ENCODE measurements around the gene PARP14. TPM values are rescaled to one million over a fixed set of nuclear protein-coding genes. Genes with fewer than 3 reads are reported as not detected.
"Not testable (repeated sequence)": the region's sequence is repeated elsewhere in the genome, so short reads cannot be mapped to it uniquely, and the experiment has no call there.

Gene PARP14
- total RNA-seq, 1 experiment from 2014 or later = 15.5 TPM

DNA sequence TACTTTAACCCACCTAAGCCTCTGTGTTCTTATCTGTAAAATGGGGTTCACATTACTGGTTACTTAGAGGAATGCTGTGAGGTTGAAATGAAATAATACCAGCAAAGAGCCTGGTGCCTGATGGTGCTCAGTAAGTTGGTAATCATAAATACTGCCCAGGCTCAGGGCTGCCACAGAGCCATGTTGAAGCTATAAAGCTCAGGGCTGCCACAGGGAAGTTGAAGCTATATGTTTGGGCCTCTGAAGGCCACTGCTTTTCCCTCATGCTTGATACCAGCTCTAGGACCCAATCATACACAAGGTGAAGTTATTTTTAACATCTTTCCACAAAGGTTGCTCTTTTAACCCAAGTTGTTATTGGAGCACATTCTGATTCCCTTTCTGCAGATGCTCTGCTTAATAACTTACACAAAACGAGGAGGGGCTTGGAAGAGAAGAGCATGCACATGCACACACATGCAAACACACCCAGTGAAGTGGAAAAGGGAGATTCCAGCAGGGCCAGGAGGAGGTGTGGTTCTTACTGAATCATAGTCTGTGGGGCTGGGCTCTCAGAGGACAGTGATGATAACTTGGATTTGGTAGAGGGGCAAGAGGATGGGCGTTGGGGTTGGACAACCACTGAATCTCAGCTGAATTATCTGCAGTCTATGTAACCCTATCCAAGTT, 17.4 kb downstream of the PARP14 start:
- Mint-ChIP-seq H3K4me1 (ENCODE audit: insufficient read depth, unreplicated experiment) (no peaks in the 10 kb centered on the region), H3K36me3 (ENCODE audit: insufficient read depth, unreplicated experiment) (peaks cover 34% of the 10 kb centered on the region), H3K4me3 (ENCODE audit: unreplicated experiment) (no peak overlapping the region), H3K9me3 (ENCODE audit: unreplicated experiment) (no peaks in the 10 kb centered on the region), H3K27me3 (ENCODE audit: insufficient read depth, unreplicated experiment) (no peaks in the 10 kb centered on the region), H3K27ac (ENCODE audit: low read depth, unreplicated experiment) (no peak overlapping the region)
- intact Hi-C loops (cut with micrococcal nuclease) = no loop called here
- TF ChIP-seq, protein P1, sequence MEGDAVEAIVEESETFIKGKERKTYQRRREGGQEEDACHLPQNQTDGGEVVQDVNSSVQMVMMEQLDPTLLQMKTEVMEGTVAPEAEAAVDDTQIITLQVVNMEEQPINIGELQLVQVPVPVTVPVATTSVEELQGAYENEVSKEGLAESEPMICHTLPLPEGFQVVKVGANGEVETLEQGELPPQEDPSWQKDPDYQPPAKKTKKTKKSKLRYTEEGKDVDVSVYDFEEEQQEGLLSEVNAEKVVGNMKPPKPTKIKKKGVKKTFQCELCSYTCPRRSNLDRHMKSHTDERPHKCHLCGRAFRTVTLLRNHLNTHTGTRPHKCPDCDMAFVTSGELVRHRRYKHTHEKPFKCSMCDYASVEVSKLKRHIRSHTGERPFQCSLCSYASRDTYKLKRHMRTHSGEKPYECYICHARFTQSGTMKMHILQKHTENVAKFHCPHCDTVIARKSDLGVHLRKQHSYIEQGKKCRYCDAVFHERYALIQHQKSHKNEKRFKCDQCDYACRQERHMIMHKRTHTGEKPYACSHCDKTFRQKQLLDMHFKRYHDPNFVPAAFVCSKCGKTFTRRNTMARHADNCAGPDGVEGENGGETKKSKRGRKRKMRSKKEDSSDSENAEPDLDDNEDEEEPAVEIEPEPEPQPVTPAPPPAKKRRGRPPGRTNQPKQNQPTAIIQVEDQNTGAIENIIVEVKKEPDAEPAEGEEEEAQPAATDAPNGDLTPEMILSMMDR (IDR thresholded peaks at IDR 0.05; ENCODE audit: unreplicated experiment) = no peak
- BruUV-seq (replicated peaks) = no TSS peak
- ChIA-PET CTCF (interaction anchor here (0.8 to 1.9 kb wide), 3 partner anchors 14 to 139 kb away, joined by 3 to 6 read pairs (median 5); no protein-coding TSS in a partner anchor), POLR2A (interaction anchor here (0.5 to 1.9 kb wide), 5 partner anchors 11 to 1188 kb away, joined by 3 to 8 read pairs (median 3); partner anchors contain the start of gene PARP14)
- DNase-seq (ENCODE audit: unreplicated experiment) = peak; percentile 26

DNA sequence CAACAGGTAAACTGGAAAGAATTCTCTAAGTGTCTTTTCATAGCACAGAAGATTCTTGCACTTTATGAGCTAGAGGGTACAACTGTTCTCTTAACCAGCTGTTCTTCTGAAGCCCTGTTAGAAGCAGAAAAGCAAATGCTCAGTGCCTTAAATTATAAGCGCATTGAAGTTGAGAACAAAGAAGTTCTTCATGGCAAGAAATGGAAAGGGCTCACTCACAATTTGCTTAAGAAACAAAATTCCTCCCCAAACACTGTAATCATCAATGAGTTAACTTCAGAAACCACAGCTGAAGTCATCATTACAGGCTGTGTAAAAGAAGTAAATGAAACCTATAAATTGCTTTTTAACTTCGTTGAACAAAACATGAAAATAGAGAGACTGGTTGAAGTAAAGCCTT, 19.6 kb downstream of the PARP14 start:
- Mint-ChIP-seq H3K27ac (ENCODE audit: low read depth, unreplicated experiment) (no peak overlapping the region), H3K4me1 (ENCODE audit: insufficient read depth, unreplicated experiment) (no peaks in the 10 kb centered on the region), H3K27me3 (ENCODE audit: insufficient read depth, unreplicated experiment) (no peaks in the 10 kb centered on the region), H3K4me3 (ENCODE audit: unreplicated experiment) (no peak overlapping the region), H3K36me3 (ENCODE audit: insufficient read depth, unreplicated experiment) (peaks cover 29% of the 10 kb centered on the region), H3K9me3 (ENCODE audit: unreplicated experiment) (no peaks in the 10 kb centered on the region)
- POLR2A ChIA-PET = interaction anchor here (0.6 kb wide), 1 partner anchor 316 kb away, joined by 3 read pairs; the partner anchor contains the start of gene FAM162A
- no peak for DNase-seq (ENCODE audit: unreplicated experiment)
- no TSS peak for BruUV-seq (replicated peaks)
- intact Hi-C loops (cut with micrococcal nuclease) = no loop called here
- CTCF ChIA-PET = interaction anchor here (1.2 kb wide), 1 partner anchor 21 kb away, joined by 4 read pairs; no protein-coding TSS in a partner anchor
- TF ChIP-seq, protein P1 (IDR thresholded peaks at IDR 0.05; ENCODE audit: unreplicated experiment) = no peak

DNA sequence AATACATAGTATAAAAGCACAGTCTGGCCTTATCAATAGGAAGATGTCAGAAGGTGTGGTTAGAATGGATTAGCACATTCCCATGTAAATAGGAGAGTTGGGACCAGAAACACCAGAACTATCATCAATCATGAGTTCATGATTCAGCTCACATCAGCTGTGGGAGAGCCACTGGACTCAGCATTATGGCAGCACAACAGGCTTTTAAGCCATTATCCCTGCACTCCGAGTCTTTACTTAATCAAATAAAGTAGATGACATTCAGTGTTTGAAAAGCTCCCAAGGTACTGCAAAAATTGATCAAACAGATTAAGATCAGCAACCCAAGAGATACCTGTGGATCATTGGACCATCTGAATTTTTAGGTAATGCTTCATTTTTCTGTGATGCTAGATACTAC, 24.7 kb downstream of the PARP14 start:
- ChIA-PET CTCF (no interaction called here), POLR2A (no interaction called here)
- TF ChIP-seq, protein P1 (IDR thresholded peaks at IDR 0.05; ENCODE audit: unreplicated experiment) = no peak
- Mint-ChIP-seq H3K36me3 (ENCODE audit: insufficient read depth, unreplicated experiment) (peaks cover 31% of the 10 kb centered on the region), H3K27ac (ENCODE audit: low read depth, unreplicated experiment) (no peak overlapping the region), H3K9me3 (ENCODE audit: unreplicated experiment) (no peaks in the 10 kb centered on the region), H3K4me3 (ENCODE audit: unreplicated experiment) (no peak overlapping the region), H3K27me3 (ENCODE audit: insufficient read depth, unreplicated experiment) (no peaks in the 10 kb centered on the region), H3K4me1 (ENCODE audit: insufficient read depth, unreplicated experiment) (no peaks in the 10 kb centered on the region)
- BruUV-seq (replicated peaks) = no TSS peak
- intact Hi-C loops (cut with micrococcal nuclease) = no loop called here
- DNase-seq (ENCODE audit: unreplicated experiment) = no peak

DNA sequence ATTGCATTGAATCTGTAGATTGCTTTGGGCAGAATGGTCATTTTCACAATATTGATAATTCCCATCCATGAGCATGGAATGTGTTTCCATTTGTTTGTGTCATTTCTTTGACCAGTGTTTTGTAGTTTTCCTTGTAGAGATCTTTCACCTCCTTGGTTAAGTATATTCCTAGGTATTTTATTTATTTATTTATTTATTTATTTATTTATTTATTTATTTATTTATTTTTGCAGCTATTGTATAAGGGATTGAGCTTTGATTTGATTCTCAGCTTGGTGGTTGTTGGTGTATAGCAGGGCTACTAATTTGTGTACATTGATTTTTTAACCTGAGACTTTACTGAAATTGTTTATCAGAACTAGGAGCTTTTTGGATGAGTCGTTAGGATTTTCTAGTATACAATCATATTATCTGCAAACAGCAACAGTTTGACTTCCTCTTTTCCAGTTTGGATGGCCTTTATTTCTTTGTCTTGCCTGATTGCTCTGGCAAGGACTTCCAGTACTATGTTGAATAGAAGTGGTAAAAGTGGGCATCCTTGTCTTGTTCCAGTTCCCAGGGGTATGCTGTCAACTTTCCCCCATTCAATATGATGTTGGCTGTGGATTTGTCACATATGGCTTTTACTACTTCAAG, 30.1 kb downstream of the PARP14 start:
- CTCF ChIA-PET = interaction anchor here (0.6 to 1.1 kb wide), 6 partner anchors 8 to 902 kb away, joined by 3 to 4 read pairs (median 3); no protein-coding TSS in a partner anchor
- intact Hi-C loops (cut with micrococcal nuclease); H3K9me3 Mint-ChIP-seq (ENCODE audit: unreplicated experiment); H3K27ac Mint-ChIP-seq (ENCODE audit: low read depth, unreplicated experiment); DNase-seq (ENCODE audit: unreplicated experiment); POLR2A ChIA-PET; BruUV-seq (replicated peaks); H3K4me1 Mint-ChIP-seq (ENCODE audit: insufficient read depth, unreplicated experiment); H3K4me3 Mint-ChIP-seq (ENCODE audit: unreplicated experiment); H3K27me3 Mint-ChIP-seq (ENCODE audit: insufficient read depth, unreplicated experiment): not testable (repeated sequence)
- H3K36me3 Mint-ChIP-seq (ENCODE audit: insufficient read depth, unreplicated experiment) = peaks cover 53% of the 10 kb centered on the region

Measured in MCF 10A (cell line).